GM23248 (cell line): ENCODE results near the gene CFAP210. TPM values are rescaled to one million over a fixed set of nuclear protein-coding genes. Genes with fewer than 3 reads are reported as not detected.

ENCODE experiments used
- DNase-seq: peaks from one replicate; pipeline ENCODE4 v3.0.0-alpha.2; 2015
- H2AFZ ChIP-seq: fragments of 200-600 bp; sonication (generic); 2 replicates; pipeline ENCODE4 v1.6.1; 2016; ENCODE audit warnings: antibody characterized with exemption
- H3F3A ChIP-seq: fragments of 200-600 bp; sonication (generic); 2 replicates; pipeline ENCODE4 v1.6.1; 2016; ENCODE audit warnings: mild to moderate bottlenecking, antibody characterized with exemption, mixed run types; ENCODE audit not compliant: insufficient read depth
- H3K27ac ChIP-seq: fragments of 200-600 bp; sonication (generic); 2 replicates; pipeline ENCODE4 v1.5.1; 2016; ENCODE audit warnings: mild to moderate bottlenecking
- H3K27me3 ChIP-seq: fragments of 200-600 bp; sonication (generic); replicated peaks from 2 replicates; pipeline ENCODE4 v1.6.1; 2016; ENCODE audit warnings: mild to moderate bottlenecking; ENCODE audit not compliant: insufficient read depth
- H3K36me3 ChIP-seq: fragments of 200-600 bp; sonication (generic); 2 replicates; pipeline ENCODE4 v1.6.1; 2016; ENCODE audit warnings: low read depth, mild to moderate bottlenecking
- H3K4me1 ChIP-seq: fragments of 200-600 bp; sonication (generic); 2 replicates; pipeline ENCODE4 v1.6.1; 2016; ENCODE audit warnings: mild to moderate bottlenecking; ENCODE audit not compliant: insufficient read depth
- H3K4me2 ChIP-seq: fragments of 200-600 bp; sonication (generic); one replicate; pipeline ENCODE4 v1.6.1; 2016; ENCODE audit warnings: mild to moderate bottlenecking; ENCODE audit not compliant: unreplicated experiment
- H3K4me3 ChIP-seq: fragments of 200-600 bp; sonication (generic); 2 replicates; pipeline ENCODE4 v1.5.1; 2016; ENCODE audit warnings: mild to moderate bottlenecking
- H3K79me2 ChIP-seq: fragments of 200-600 bp; sonication (generic); 2 replicates; pipeline ENCODE4 v1.6.1; 2016; ENCODE audit warnings: mild to moderate bottlenecking; ENCODE audit not compliant: insufficient read depth
- H3K9ac ChIP-seq: fragments of 200-600 bp; sonication (generic); 2 replicates; pipeline ENCODE4 v1.6.1; 2016; ENCODE audit warnings: mild to moderate bottlenecking
- H3K9me2 ChIP-seq: fragments of 200-600 bp; sonication (generic); 2 replicates; pipeline ENCODE4 v1.6.1; 2016; ENCODE audit warnings: mixed run types, mild to moderate bottlenecking, moderate library complexity; ENCODE audit not compliant: insufficient read depth
- H3K9me3 ChIP-seq: fragments of 200-600 bp; sonication (generic); one replicate; pipeline ENCODE4 v1.6.1; 2017; ENCODE audit warnings: low read depth
- H4K20me1 ChIP-seq: fragments of 200-600 bp; sonication (generic); 2 replicates; pipeline ENCODE4 v1.6.0; 2016; ENCODE audit not compliant: insufficient read depth
- EZH2 ChIP-seq: fragments of 200-600 bp; sonication (generic); IDR thresholded peaks from 2 replicates; pipeline ENCODE4 v1.6.1; 2018; ENCODE audit warnings: antibody characterized with exemption, mild to moderate bottlenecking; ENCODE audit not compliant: insufficient read depth, poor library complexity, severe bottlenecking
- EZH2phosphoT487 ChIP-seq: fragments of 200-600 bp; sonication (generic); IDR thresholded peaks from 2 replicates; pipeline ENCODE4 v1.6.1; 2018; ENCODE audit warnings: antibody characterized with exemption, moderate library complexity, mild to moderate bottlenecking, low read depth; ENCODE audit not compliant: insufficient read depth
- WGBS, 2 experiments: methylation state at CpG; one replicate each; pipeline ENCODE4 v1.1.6; 2015 to 2017; ENCODE audit warnings: low lambda C conversion rate in 2 of 2, low coverage in 1 of 2; ENCODE audit errors: missing lambda C conversion rate in 2 of 2; 5-methylcytosine and 5-hydroxymethylcytosine counted together
- in situ Hi-C: fragments of 300-500 bp; cut with MboI; formaldehyde crosslinking; loops from 2 replicates; pipeline ENCODE4 v1.15.0; 2020
- polyA plus RNA-seq: library from polyadenylated mRNA; unstranded; fragments of >200 nt; fragmentation: Nextera tagmentation; extraction: Ambion mirVana; gene quantifications from 2 replicates; pipeline ENCODE4 v1.2.1, GENCODE V29; 2016
- total RNA-seq: library from RNA; depleted of rRNA; stranded (reverse); fragments of >200 nt; shearing (Covaris generic); gene quantifications from 2 replicates; pipeline ENCODE4 v1.2.3, GENCODE V29; 2014

The CFAP210 gene
- total and polyA plus RNA-seq, 2 experiments from 2014 or later = 0.11 TPM; not detected in 1

DNA sequence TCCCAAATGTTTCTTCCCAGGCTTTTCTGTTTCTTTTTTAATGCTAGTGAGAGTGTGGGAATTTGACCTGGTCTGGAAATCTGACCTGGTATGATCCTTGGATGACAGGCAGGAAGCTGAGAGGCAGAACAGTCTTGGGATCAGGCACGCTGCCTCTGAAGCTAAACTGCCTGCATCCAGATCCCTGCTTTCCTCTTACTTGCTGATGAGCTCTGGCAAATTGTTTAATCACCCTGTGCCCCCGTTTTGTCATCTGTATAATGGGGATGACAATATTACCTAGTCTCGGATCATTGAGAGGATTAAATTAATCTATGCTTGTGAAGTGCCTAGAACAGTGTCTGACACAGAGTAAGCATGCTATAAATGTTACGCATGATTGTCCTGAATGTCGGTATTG is 42.7 kb upstream of the CFAP210 start:
- no peaks in the 10 kb centered on the region for H3K4me1 ChIP-seq
- H4K20me1 ChIP-seq = no peaks in the 10 kb centered on the region
- H3K27me3 ChIP-seq = no peaks in the 10 kb centered on the region
- H3K36me3 ChIP-seq = no peaks in the 10 kb centered on the region
- no peak overlapping the region for H3K27ac ChIP-seq
- in situ Hi-C loops = no loop called here
- H3K9me2 ChIP-seq = no peaks in the 10 kb centered on the region
- H3K4me2 ChIP-seq = no peak overlapping the region
- WGBS, 2 experiments = 87 to 88% methylated on average over 5 of the region's 5 CpGs
- H3K9ac ChIP-seq = no peak overlapping the region
- H3K79me2 ChIP-seq = no peaks in the 10 kb centered on the region
- H3K4me3 ChIP-seq = no peak overlapping the region
- DNase-seq = no peak
- no peak for TF ChIP-seq EZH2
- no peak for TF ChIP-seq EZH2phosphoT487
- H3K9me3 ChIP-seq = no peaks in the 10 kb centered on the region
- no peak overlapping the region for H2AFZ ChIP-seq
- H3F3A ChIP-seq = no peaks in the 10 kb centered on the region

DNA sequence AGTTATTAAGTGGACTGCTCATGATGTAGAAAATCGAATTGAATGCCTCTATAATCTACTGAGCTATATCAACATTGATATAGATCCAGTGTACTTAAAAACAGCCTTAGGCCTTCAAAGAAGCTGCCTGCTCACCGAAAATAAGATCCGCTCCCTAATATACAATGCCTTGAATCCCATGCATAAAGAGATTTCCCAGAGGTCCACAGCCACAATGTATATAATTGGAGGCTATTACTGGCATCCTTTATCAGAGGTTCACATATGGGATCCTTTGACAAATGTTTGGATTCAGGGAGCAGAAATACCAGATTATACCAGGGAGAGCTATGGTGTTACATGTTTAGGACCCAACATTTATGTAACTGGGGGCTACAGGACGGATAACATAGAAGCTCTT is 41.4 kb upstream of the CFAP210 start:
- in situ Hi-C loops = no loop called here
- no peak for DNase-seq

DNA sequence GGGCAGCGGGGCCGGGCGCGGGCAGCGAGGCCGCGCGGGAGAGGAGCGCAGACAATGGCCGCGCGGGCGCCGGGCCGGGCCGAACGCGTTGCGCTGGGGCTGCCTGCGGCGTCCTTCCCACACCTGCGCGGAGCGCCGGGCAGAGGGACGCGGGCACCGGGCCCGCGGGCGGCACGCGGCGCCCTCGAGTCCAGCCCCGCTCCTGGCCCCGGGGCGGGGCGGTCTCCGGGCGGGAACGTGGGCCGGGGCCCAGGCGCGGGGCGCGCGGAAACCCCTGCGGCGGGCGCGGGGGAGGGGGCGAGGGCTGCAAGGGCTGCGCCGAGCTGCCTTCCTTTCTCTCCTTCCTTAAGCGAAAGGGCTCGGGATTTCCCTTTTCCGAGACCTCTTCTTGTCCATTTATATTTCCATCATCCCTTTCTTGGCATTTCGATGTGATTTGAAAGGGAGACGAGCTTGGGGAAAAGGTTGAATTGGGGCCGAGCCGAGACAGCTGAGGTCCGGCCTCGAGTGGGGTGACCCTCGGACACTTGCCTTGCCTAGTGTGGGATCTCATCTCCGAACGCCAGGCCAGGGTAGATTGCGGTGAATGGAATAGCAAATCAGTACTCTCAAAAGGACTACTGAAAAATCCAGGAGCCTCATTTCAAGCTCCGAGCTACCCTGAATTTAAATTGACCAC is 40.1 kb upstream of the CFAP210 start:
- Histone ChIP-seq H3K27ac (no peak overlapping the region), H3K27me3 (no peaks in the 10 kb centered on the region), H3K36me3 (no peaks in the 10 kb centered on the region), H3K4me1 (no peaks in the 10 kb centered on the region), H3K9me3 (no peaks in the 10 kb centered on the region), H3K4me2 (peak overlapping the region; percentile 85), H3K4me3 (peak overlapping the region; percentile 72), H2AFZ (peak overlapping the region; percentile 80), H4K20me1 (no peaks in the 10 kb centered on the region), H3K79me2 (no peaks in the 10 kb centered on the region), H3F3A (no peaks in the 10 kb centered on the region), H3K9me2 (no peaks in the 10 kb centered on the region), H3K9ac (no peak overlapping the region)
- DNase-seq = peak; percentile 53
- TF ChIP-seq EZH2phosphoT487 = no peak
- no peak for TF ChIP-seq EZH2
- in situ Hi-C loops = no loop called here
- 4 to 8% methylated on average over 16 to 67 of the region's 69 CpGs for WGBS, 2 experiments

More for the DNA sequence above, 41.4 kb upstream of the CFAP210 start:
- Histone ChIP-seq H3K79me2 (no peaks in the 10 kb centered on the region), H3K9me2 (no peaks in the 10 kb centered on the region), H3K4me2 (no peak overlapping the region), H3K4me1 (no peaks in the 10 kb centered on the region), H3F3A (no peaks in the 10 kb centered on the region), H4K20me1 (no peaks in the 10 kb centered on the region), H3K9ac (no peak overlapping the region), H2AFZ (no peak overlapping the region), H3K27ac (no peak overlapping the region), H3K36me3 (no peaks in the 10 kb centered on the region), H3K4me3 (no peak overlapping the region), H3K9me3 (no peaks in the 10 kb centered on the region), H3K27me3 (no peaks in the 10 kb centered on the region)
- 87 to 90% methylated on average over 4 of the region's 4 CpGs for WGBS, 2 experiments
- TF ChIP-seq EZH2phosphoT487 = no peak
- TF ChIP-seq EZH2 = no peak

DNA sequence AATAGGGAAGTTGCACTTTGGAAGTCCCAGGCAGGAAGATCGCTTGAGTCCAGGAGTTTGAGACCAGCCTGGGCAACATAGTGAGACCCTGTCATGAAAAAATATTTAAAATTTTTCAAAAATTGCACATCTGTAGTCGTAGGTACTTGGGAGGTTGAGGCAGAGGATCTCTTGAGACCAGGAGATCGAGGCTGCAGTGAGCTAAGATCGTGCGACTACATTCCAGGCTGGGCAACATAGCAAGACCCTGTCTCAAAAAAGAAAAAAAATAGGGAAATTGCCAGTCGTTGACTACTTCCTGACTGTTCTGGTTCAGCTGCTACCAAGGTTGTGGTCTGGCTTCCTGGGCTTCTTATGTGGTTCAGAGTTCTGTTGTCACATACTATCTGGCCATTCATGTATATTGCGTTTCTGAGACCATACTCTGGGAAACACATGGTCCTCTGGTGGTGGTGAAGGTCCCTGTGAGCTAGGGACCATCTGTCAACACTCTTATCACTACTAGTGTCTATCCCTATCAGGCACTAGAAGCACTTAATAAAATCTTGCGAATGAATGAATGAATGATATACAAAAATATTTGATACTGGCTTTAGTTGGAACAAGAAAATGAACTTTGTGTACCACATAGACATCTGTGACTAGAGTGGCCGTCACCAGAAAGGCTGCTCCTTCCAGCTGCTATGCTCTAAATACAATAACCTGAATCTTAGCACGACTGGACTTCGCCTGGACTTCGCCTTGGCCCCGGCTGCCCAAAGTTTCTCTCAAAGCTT is 38.6 kb upstream of the CFAP210 start:
- TF ChIP-seq EZH2 = no peak
- TF ChIP-seq EZH2phosphoT487 = no peak
- Histone ChIP-seq H3K79me2 (no peaks in the 10 kb centered on the region), H3F3A (no peaks in the 10 kb centered on the region), H3K36me3 (no peaks in the 10 kb centered on the region), H2AFZ (peak overlapping the region; percentile 91), H3K4me1 (no peaks in the 10 kb centered on the region), H3K9me2 (no peaks in the 10 kb centered on the region), H4K20me1 (no peaks in the 10 kb centered on the region), H3K27ac (no peak overlapping the region), H3K4me2 (peak overlapping the region; percentile 75), H3K9me3 (no peaks in the 10 kb centered on the region), H3K27me3 (no peaks in the 10 kb centered on the region), H3K4me3 (peak overlapping the region; percentile 72; the same call in 1 of the 2 replicates), H3K9ac (no peak overlapping the region)
- DNase-seq = peak; percentile 25
- in situ Hi-C loops = no loop called here
- WGBS, 2 experiments = 44 to 47% methylated on average over 13 of the region's 13 CpGs
